ENCODE results near the gene TRIP13. TPM values are rescaled to one million over a fixed set of nuclear protein-coding genes. Genes with fewer than 3 reads are reported as not detected.

Gene TRIP13
- total and polyA plus RNA-seq, 8 donors = 0.31 to 1.2 (median 0.51) TPM; not detected in 1

DNA sequence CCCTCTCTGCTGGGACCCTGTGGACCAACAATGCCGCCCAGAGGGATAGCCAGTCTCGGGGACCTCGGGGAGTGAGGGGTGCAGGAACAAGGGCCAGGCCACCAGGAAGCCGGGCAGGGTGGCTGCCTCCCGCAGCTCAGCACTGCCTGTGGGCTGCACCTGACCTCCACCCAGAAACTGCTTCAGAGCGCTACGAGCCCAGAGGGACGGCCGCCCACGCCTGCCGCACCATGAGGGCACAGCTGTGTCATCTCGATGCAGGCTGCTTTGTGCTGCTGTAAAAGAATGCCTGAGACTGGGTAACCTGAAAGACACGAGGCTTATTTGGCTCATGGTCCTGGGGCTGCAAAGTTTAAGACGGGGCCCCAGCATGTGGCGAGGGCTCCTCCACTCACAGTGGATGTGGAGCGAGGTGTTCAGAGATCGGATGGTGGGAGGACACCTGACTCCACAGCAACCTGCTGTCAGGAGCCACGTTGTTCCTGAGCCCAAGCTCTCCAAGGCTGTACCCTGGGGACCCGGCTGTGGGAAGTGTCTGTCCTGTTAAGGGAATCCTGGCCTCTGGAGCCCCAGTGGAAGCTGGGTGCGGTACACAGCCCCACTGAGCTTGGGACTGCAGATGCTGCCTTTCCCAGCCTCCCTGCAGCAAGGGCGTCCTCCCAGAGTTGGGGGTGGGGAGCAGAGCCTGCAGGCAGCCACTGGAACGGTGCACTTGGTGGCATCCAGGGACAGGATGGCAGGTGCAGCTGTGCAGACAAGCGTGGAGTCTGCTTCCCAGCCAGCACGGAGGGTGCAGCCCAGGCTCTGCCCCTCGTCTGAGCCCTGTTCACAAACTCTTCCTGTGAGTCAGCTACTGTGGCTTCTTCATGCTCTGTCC, 30.1 kb upstream of the TRIP13 start:
- DNase-seq = peak in 5 of 6 donors; percentile 43 to 74 (median 56)
- WGBS, 2 donors = 70% methylated on average over 25 of the region's 25 CpGs
- no peaks in the 10 kb centered on the region for H3K27me3 ChIP-seq
- FAIRE-seq = no peak
- H3K9me3 ChIP-seq = no peaks in the 10 kb centered on the region
- no peak overlapping the region for H3K4me3 ChIP-seq
- H3K27ac ChIP-seq = no peak overlapping the region
- intact Hi-C loops (cut with DNase I) = no loop called here
- TF ChIP-seq, protein P1, sequence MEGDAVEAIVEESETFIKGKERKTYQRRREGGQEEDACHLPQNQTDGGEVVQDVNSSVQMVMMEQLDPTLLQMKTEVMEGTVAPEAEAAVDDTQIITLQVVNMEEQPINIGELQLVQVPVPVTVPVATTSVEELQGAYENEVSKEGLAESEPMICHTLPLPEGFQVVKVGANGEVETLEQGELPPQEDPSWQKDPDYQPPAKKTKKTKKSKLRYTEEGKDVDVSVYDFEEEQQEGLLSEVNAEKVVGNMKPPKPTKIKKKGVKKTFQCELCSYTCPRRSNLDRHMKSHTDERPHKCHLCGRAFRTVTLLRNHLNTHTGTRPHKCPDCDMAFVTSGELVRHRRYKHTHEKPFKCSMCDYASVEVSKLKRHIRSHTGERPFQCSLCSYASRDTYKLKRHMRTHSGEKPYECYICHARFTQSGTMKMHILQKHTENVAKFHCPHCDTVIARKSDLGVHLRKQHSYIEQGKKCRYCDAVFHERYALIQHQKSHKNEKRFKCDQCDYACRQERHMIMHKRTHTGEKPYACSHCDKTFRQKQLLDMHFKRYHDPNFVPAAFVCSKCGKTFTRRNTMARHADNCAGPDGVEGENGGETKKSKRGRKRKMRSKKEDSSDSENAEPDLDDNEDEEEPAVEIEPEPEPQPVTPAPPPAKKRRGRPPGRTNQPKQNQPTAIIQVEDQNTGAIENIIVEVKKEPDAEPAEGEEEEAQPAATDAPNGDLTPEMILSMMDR (IDR thresholded peaks at IDR 0.05) = no peak
- H3K4me1 ChIP-seq = no peaks in the 10 kb centered on the region
- H3K36me3 ChIP-seq = peaks cover 0 to 19% (median 0%) of the 10 kb centered on the region in 3 donors
- ATAC-seq = peak; percentile 6 to 87 (median 68)

DNA sequence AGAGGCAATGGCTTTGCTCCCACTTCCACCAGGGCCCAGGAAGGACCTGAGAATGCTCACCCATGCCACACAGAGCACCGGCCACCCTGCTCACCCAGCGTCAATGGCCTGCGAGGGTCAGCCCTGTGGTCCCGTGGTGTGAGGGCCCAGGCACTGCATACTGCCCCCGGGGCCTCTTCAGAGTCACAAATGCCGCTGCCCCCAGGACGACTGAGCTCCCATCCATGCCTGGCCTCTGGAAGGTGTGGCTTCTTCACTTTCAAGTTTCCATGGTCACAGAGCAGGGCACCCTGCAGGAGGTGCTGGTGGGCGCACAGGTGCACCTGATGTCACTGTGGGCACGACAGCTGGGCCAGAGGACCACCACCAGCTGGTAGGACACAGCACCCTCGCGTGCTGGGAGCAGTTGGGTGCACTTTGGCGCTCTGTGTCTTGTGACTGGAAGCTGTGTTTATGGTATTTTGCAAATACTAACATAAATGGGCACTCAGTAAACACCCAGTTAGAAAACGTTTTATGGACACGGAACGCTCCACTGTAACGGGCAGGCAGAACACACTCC, 29.4 kb upstream of the TRIP13 start:
- H3K4me1 ChIP-seq = no peaks in the 10 kb centered on the region
- DNase-seq (peak in 2 of 6 donors; percentile 18 to 52), ATAC-seq (no peak), FAIRE-seq (no peak)
- H3K4me3 ChIP-seq = no peak overlapping the region
- H3K27ac ChIP-seq = no peak overlapping the region
- 86 to 89% methylated on average over 16 of the region's 16 CpGs for WGBS, 2 donors
- peaks cover under 1 to 25% (median 2%) of the 10 kb centered on the region in 3 donors for H3K36me3 ChIP-seq
- no peaks in the 10 kb centered on the region for H3K9me3 ChIP-seq
- no peaks in the 10 kb centered on the region for H3K27me3 ChIP-seq
- TF ChIP-seq, protein P1 (IDR thresholded peaks at IDR 0.05) = no peak
- intact Hi-C loops (cut with DNase I) = no loop called here

DNA sequence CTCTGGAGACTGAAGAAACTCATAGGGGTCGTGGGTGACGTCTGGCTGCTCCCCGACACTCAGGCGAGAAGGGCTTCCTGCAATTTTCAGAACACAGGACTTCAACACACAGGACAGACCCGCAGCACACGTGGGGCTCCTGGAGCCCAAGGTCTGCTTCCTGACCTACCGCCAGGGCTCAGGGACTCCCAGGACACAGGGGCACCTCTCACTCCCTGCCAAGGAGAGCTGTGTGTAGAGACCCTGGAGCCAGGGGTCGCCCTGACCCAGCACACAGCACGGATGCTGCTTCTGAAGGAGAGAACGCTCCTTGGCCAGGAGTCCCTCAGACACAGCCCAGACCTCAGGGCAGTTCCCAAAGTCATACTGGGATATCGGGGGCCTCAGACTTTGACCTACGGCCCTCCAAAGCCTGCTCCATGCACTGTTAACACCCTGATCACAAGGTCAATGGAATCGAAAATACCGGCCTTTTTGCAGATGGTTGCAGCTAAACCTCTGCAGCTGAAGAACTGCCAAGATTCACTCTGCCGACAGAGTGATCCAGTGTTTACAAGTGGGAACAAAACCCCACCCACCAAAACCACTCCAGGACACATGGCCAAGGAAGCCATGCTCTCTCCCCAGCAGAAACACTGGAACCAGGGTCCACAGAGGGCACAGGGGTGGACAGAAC, 28.1 kb upstream of the TRIP13 start:
- TF ChIP-seq, protein P1 (IDR thresholded peaks at IDR 0.05) = no peak
- Histone ChIP-seq H3K4me3 (no peak overlapping the region), H3K36me3 (peaks cover 3 to 38% (median 6%) of the 10 kb centered on the region in 3 donors), H3K4me1 (no peaks in the 10 kb centered on the region), H3K9me3 (no peaks in the 10 kb centered on the region), H3K27ac (no peak overlapping the region), H3K27me3 (no peaks in the 10 kb centered on the region)
- intact Hi-C loops (cut with DNase I) = no loop called here
- ATAC-seq (no peak), DNase-seq (no peak), FAIRE-seq (no peak)
- 85 to 87% methylated on average over 15 of the region's 15 CpGs for WGBS, 2 donors

DNA sequence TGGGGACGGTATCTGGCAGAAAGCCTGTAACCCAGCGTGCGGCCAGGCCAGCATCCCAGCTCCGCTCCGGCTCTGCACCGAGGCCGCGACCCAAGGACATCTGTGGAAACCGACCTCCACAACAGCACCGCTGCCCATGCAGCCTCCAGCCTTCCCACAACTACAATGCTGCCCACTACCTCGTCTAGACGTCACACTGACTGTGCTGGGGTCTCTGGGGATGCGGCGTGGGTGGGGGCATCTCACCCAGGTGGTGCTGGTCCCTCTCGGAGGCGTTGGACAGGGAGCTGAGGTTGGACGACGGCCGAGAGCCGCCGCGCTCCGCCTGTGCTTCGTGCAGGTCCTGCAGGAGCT, 27.5 kb upstream of the TRIP13 start:
- Histone ChIP-seq H3K4me3 (no peak overlapping the region), H3K27ac (no peak overlapping the region), H3K4me1 (no peaks in the 10 kb centered on the region), H3K36me3 (peaks cover 3 to 43% (median 11%) of the 10 kb centered on the region in 3 donors), H3K27me3 (no peaks in the 10 kb centered on the region), H3K9me3 (no peaks in the 10 kb centered on the region)
- TF ChIP-seq, protein P1 (IDR thresholded peaks at IDR 0.05) = no peak
- 94 to 96% methylated on average over 22 to 24 of the region's 24 CpGs for WGBS, 2 donors
- intact Hi-C loops (cut with DNase I) = no loop called here
- FAIRE-seq = no peak
- DNase-seq = peak in 1 of 6 donors; percentile 50
- ATAC-seq = no peak
